Chondrocyte (in vitro differentiated cells): Measurements from ENCODE around the gene ZNF451. TPM values are rescaled to one million over a fixed set of nuclear protein-coding genes. Genes with fewer than 3 reads are reported as not detected.

Experiments
- DNase-seq: peaks from one replicate; pipeline ENCODE4 v3.0.0; 2021; ENCODE audit warnings: mixed read lengths, low spot score
- H3K27ac Mint-ChIP-seq: one replicate; pipeline ENCODE4 v1.8.0; 2021; ENCODE audit warnings: mild to moderate bottlenecking, moderate library complexity, mixed read lengths; ENCODE audit not compliant: unreplicated experiment
- H3K27me3 Mint-ChIP-seq: 2 replicates; pipeline ENCODE4 v1.8.0; 2021; ENCODE audit warnings: low read depth, mixed read lengths
- H3K36me3 Mint-ChIP-seq: 2 replicates; pipeline ENCODE4 v1.8.0; 2021; ENCODE audit warnings: low read depth, mixed read lengths
- H3K4me1 Mint-ChIP-seq: 2 replicates; pipeline ENCODE4 v1.8.0; 2021; ENCODE audit warnings: low read depth, mild to moderate bottlenecking, mixed read lengths
- H3K4me3 Mint-ChIP-seq: one replicate; pipeline ENCODE4 v1.8.0; 2021; ENCODE audit warnings: mild to moderate bottlenecking, moderate library complexity, mixed read lengths; ENCODE audit not compliant: unreplicated experiment
- H3K9me3 Mint-ChIP-seq: 2 replicates; pipeline ENCODE4 v1.8.0; 2021; ENCODE audit warnings: low read depth, mixed read lengths
- total RNA-seq: library from RNA; stranded (reverse); gene quantifications from 3 replicates; pipeline ENCODE4 v1.2.1, GENCODE V29; 2021
- TF ChIP-seq, protein P1 (sequence below): fragments of 200-600 bp; sonication (generic); IDR thresholded peaks from 2 replicates; pipeline ENCODE4 v1.5.0; 2021; ENCODE audit warnings: antibody characterized with exemption, mild to moderate bottlenecking, moderate library complexity

ZNF451 gene
- total RNA-seq, 1 donor from 2014 or later, result 45.4 TPM

- peaks cover 81% of the 10 kb centered on the region for H3K4me1 Mint-ChIP-seq
- no peak overlapping the region for H3K4me3 Mint-ChIP-seq
- H3K9me3 Mint-ChIP-seq, result peaks cover 5% of the 10 kb centered on the region
- H3K36me3 Mint-ChIP-seq, result peaks cover 16% of the 10 kb centered on the region
- no peak overlapping the region for H3K27ac Mint-ChIP-seq
- H3K27me3 Mint-ChIP-seq, result no peaks in the 10 kb centered on the region
- TF ChIP-seq, protein P1, sequence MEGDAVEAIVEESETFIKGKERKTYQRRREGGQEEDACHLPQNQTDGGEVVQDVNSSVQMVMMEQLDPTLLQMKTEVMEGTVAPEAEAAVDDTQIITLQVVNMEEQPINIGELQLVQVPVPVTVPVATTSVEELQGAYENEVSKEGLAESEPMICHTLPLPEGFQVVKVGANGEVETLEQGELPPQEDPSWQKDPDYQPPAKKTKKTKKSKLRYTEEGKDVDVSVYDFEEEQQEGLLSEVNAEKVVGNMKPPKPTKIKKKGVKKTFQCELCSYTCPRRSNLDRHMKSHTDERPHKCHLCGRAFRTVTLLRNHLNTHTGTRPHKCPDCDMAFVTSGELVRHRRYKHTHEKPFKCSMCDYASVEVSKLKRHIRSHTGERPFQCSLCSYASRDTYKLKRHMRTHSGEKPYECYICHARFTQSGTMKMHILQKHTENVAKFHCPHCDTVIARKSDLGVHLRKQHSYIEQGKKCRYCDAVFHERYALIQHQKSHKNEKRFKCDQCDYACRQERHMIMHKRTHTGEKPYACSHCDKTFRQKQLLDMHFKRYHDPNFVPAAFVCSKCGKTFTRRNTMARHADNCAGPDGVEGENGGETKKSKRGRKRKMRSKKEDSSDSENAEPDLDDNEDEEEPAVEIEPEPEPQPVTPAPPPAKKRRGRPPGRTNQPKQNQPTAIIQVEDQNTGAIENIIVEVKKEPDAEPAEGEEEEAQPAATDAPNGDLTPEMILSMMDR, result no peak
- no peak for DNase-seq
Observed at GRCh38 chr6:57210060-57210459, 120.1 kb downstream of the ZNF451 start.

DNA sequence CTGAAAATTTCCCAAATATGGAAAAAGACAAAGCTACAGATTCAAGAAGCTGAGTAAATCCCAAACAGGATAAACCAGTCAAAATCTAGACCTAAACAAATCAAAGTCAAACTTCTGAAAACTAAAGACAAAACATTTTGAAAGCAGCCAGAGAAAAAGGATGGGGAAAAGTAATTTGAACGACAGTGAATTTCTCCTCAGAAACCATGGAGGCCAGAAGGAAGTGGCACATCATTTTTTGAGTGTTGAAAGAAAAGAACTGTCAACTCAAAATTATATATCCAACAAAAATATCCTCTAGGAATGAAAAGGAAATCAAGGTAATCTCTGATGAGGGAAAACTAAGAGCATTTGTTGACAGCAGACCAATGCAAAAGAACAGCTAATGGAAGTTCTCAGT lies 125.3 kb downstream of the ZNF451 start:
- Mint-ChIP-seq H3K4me1 (peaks cover 92% of the 10 kb centered on the region), H3K27me3 (no peaks in the 10 kb centered on the region), H3K36me3 (peaks cover 15% of the 10 kb centered on the region), H3K4me3 (no peak overlapping the region), H3K9me3 (peaks cover 22% of the 10 kb centered on the region), H3K27ac (peak overlapping the region; percentile 38)
- TF ChIP-seq, protein P1, result no peak
- no peak for DNase-seq

- no peak for DNase-seq
- Mint-ChIP-seq H3K27me3 (no peaks in the 10 kb centered on the region), H3K4me1 (peaks cover 86% of the 10 kb centered on the region), H3K36me3 (peaks cover 17% of the 10 kb centered on the region), H3K27ac (peak overlapping the region; percentile 78), H3K4me3 (peak overlapping the region; percentile 32), H3K9me3 (peaks cover 25% of the 10 kb centered on the region)
- TF ChIP-seq, protein P1, result peak; percentile 67
Observed at GRCh38 chr6:57216235-57217101, 126.5 kb downstream of the ZNF451 start.

DNA sequence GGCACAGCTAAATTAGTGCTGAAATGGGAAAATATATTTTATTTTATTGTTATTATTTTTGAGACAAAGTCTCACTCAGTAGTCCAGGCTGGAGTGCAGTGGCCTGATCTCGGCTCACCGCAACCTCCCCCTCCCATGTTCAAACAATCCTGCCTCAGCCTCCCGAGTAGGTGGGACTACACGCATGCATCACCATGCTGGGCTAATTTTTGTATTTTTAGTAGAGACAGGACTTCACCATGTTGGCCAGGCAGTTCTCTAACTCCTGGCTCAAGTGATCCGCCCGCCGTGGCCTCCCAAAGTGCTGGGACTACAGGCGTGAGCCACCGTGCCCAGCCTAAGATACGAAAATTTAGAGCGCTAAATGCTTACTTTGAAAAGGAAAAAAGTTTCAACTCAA lies 127.3 kb downstream of the ZNF451 start:
- H3K4me1 Mint-ChIP-seq, result peaks cover 78% of the 10 kb centered on the region
- H3K4me3 Mint-ChIP-seq, result peak overlapping the region; percentile 67
- TF ChIP-seq, protein P1, result no peak
- H3K36me3 Mint-ChIP-seq, result peaks cover 18% of the 10 kb centered on the region
- H3K9me3 Mint-ChIP-seq, result peaks cover 25% of the 10 kb centered on the region
- no peak for DNase-seq
- peak overlapping the region; percentile 38 for H3K27ac Mint-ChIP-seq
- no peaks in the 10 kb centered on the region for H3K27me3 Mint-ChIP-seq

Other genes with a start within 250 kb of the ZNF451 start
- gene BEND6, start 135.1 kb upstream of the ZNF451 start, total RNA-seq, result 8.9 to 15.8 TPM (median 10.9 TPM) in 3 replicates
- 12.6 to 18.6 TPM (median 13.4 TPM) in 3 replicates for gene KIAA1586, start 43.5 kb upstream of the ZNF451 start, total RNA-seq
- gene BAG2, start 82.1 kb downstream of the ZNF451 start, total RNA-seq, result 12.1 to 13.7 TPM (median 12.1 TPM) in 3 replicates
- gene RAB23, start 132.1 kb downstream of the ZNF451 start, total RNA-seq, result 69.7 to 79.4 TPM (median 78.4 TPM) in 3 replicates
- gene PRIM2, start 227.4 kb downstream of the ZNF451 start, total RNA-seq, result 10.8 to 19.1 TPM (median 11.6 TPM) in 3 replicates